ENCODE results near the gene FIBCD1. TPM values are rescaled to one million over a fixed set of nuclear protein-coding genes. Genes with fewer than 3 reads are reported as not detected.
"Not testable (repeated sequence)": the region's sequence is repeated elsewhere in the genome, so short reads cannot be mapped to it uniquely, and the experiment has no call there.

The FIBCD1 gene
- total and polyA plus RNA-seq, 2 experiments from 2014 or later: 20.2 to 23.7 TPM

DNA sequence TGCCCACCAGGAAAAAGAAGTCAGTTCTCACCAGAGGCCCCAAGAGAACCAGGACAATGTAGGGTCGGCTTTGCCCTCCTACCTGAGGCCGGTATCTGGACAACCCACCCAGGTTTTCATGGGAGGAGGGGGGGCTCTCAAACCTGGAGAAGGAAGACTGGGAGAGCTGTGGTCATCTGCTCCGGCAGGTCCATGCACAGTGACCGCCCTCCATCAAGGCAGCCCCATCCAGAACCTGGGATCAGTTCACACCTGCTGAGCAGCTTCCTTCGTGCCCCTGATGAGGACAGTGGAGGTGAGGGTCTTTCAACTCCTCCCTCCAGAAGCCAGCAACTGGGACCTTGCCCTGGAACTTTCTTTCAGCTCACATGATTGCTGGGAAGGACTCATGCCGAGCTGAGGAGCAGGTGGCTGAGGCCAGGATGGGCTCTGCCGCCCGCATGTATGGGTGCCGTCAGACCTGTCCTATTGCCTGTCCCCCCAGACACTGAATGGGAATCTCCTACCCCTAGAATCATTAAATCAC is 20.8 kb upstream of the FIBCD1 start:
- Histone ChIP-seq H3K9ac (no peak overlapping the region), H3F3A (ENCODE audit: insufficient read depth) (no peaks in the 10 kb centered on the region), H3K9me2 (ENCODE audit: insufficient read depth) (no peaks in the 10 kb centered on the region), H3K9me3 (ENCODE audit: low read depth) (no peaks in the 10 kb centered on the region), H2AFZ (no peak overlapping the region), H3K27me3 (replicated peaks; ENCODE audit: insufficient read depth) (no peaks in the 10 kb centered on the region), H3K4me1 (ENCODE audit: insufficient read depth) (peaks cover 10% of the 10 kb centered on the region), H3K4me2 (ENCODE audit: unreplicated experiment) (no peak overlapping the region), H4K20me1 (ENCODE audit: insufficient read depth) (no peaks in the 10 kb centered on the region), H3K79me2 (ENCODE audit: insufficient read depth) (no peaks in the 10 kb centered on the region), H3K27ac (no peak overlapping the region), H3K36me3 (ENCODE audit: low read depth) (no peaks in the 10 kb centered on the region), H3K4me3 (no peak overlapping the region)
- TF ChIP-seq EZH2phosphoT487 (IDR thresholded peaks at IDR 0.05; ENCODE audit: insufficient read depth, low read depth) (no peak), EZH2 (IDR thresholded peaks at IDR 0.05; ENCODE audit: insufficient read depth, poor library complexity, severe bottlenecking) (no peak)
- in situ Hi-C loops (cut with MboI): no loop called here
- DNase-seq: no peak
- WGBS, 2 experiments (ENCODE audit: low coverage in 1 of 2, low lambda C conversion rate in 2 of 2, missing lambda C conversion rate in 2 of 2): 92 to 95% methylated on average over 7 to 9 of the region's 9 CpGs

DNA sequence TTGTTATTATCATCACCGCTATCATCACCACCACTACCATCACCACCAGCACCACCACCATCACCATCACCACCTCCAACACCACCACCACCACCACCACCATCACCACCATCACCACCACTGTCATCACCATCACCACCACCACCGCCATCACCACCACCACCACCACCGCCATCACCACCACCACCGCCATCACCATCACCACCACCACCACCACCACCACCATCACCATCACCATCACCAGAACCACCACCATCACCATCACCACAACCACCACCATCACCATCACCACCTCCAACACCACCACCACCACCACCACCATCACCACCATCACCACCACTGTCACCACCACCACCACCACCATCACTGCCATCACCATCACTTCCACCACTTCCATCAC is 19.5 kb upstream of the FIBCD1 start:
- H3K9me2 ChIP-seq (ENCODE audit: insufficient read depth); H3K79me2 ChIP-seq (ENCODE audit: insufficient read depth); H3K9ac ChIP-seq; H3F3A ChIP-seq (ENCODE audit: insufficient read depth); H3K4me3 ChIP-seq; in situ Hi-C loops (cut with MboI); H3K36me3 ChIP-seq (ENCODE audit: low read depth); DNase-seq; H3K9me3 ChIP-seq (ENCODE audit: low read depth); H4K20me1 ChIP-seq (ENCODE audit: insufficient read depth); H3K27ac ChIP-seq; H3K4me2 ChIP-seq (ENCODE audit: unreplicated experiment); H2AFZ ChIP-seq; H3K27me3 ChIP-seq (replicated peaks; ENCODE audit: insufficient read depth): not testable (repeated sequence)
- peaks cover 10% of the 10 kb centered on the region for H3K4me1 ChIP-seq (ENCODE audit: insufficient read depth)
- WGBS, 2 experiments (ENCODE audit: low coverage in 1 of 2, low lambda C conversion rate in 2 of 2, missing lambda C conversion rate in 2 of 2): 76% methylated on average over 4 of the region's 4 CpGs; no CpG with 5 or more reads in 1 of the 2 experiments

DNA sequence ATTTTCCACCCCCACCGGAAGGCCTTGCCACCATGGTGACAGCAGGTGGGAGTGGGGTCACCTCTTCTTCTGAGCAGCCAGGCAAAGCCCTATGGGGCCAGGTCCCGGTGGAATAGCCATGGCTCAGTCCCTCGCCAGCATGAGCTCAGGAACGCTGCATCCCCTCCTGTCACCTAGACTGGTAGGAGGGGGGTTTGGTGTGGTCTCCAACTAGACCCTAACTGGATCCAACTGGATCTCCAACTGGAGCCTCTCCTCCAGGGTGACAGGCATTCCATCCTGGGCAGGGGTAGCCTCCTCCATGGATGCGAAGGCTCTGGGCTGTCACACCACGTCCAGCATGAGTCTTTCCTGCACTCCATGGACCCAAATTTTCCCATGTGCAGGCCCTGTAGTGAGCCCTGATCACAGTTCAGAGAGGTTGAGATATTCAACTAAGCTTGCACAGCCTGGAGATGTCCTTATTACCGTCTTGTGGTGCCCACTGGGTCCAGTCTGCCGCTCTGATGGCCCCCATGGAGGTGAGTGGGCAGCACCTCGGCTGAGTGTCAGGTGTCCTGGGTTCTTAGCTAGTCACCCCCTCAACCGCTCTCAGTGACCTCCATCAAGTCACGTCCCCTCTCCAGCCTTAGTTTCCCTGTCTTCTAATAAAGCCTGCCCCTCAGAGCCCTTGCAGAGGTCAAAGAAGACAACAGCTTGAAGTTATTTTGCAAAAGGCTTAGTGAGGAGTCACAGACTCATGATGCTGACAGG is 18.6 kb upstream of the FIBCD1 start:
- Histone ChIP-seq H3K9me3 (ENCODE audit: low read depth) (no peaks in the 10 kb centered on the region), H2AFZ (no peak overlapping the region), H3K36me3 (ENCODE audit: low read depth) (no peaks in the 10 kb centered on the region), H3K9me2 (ENCODE audit: insufficient read depth) (no peaks in the 10 kb centered on the region), H3K9ac (no peak overlapping the region), H3K27ac (no peak overlapping the region), H3K4me3 (no peak overlapping the region), H3F3A (ENCODE audit: insufficient read depth) (no peaks in the 10 kb centered on the region), H3K4me2 (ENCODE audit: unreplicated experiment) (no peak overlapping the region), H3K79me2 (ENCODE audit: insufficient read depth) (no peaks in the 10 kb centered on the region), H4K20me1 (ENCODE audit: insufficient read depth) (no peaks in the 10 kb centered on the region), H3K27me3 (replicated peaks; ENCODE audit: insufficient read depth) (no peaks in the 10 kb centered on the region), H3K4me1 (ENCODE audit: insufficient read depth) (peaks cover 5% of the 10 kb centered on the region)
- in situ Hi-C loops (cut with MboI): no loop called here
- WGBS, 2 experiments (ENCODE audit: low coverage in 1 of 2, low lambda C conversion rate in 2 of 2, missing lambda C conversion rate in 2 of 2): 60 to 64% methylated on average over 11 of the region's 11 CpGs
- TF ChIP-seq EZH2phosphoT487 (IDR thresholded peaks at IDR 0.05; ENCODE audit: insufficient read depth, low read depth) (no peak), EZH2 (IDR thresholded peaks at IDR 0.05; ENCODE audit: insufficient read depth, poor library complexity, severe bottlenecking) (no peak)
- no peak for DNase-seq

DNA sequence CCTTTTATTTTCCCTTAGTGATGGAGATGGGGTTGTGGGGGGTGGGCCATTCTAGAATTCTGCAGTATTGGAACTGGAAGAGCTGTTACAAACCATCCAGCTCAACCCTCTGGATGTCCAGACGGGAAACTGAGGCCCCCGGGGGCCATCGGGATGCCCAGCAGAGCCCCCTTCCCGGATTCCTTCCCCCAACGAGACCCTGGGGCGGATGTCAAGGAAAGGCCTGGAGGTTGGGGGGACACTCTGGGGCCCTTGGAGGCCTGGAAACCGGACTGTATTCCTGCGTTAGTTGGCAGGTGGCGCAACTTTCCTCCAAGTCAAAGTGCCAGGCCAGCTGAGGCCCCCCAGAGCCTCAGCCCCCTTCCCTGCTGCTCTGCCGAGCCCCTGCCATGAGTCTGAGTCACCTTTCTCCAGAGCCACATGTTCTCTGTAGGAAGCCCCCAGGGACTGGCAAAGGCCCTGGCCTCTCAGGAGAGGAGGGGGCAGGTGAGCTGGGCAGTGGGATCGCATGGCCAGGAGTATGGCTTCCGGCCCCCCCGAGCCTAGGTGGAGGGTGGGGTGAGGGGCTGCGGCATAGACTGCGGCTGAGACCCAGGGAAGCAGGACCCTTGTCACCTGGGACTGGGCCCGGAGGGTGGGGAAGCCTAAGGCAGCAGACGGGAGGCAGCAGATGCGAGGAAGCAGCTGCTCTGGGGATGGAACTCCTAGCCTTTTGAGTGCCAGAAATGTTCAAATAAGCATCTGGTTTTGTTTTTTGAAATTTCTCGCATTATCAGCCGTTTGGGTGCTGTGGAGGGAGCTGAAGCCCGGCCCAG is 17.8 kb upstream of the FIBCD1 start:
- H3K9me3 ChIP-seq (ENCODE audit: low read depth): no peaks in the 10 kb centered on the region
- in situ Hi-C loops (cut with MboI): no loop called here
- H3K4me2 ChIP-seq (ENCODE audit: unreplicated experiment): no peak overlapping the region
- H3K27me3 ChIP-seq (replicated peaks; ENCODE audit: insufficient read depth): no peaks in the 10 kb centered on the region; the same call in 1 of the 2 replicates
- no peaks in the 10 kb centered on the region for H3K4me1 ChIP-seq (ENCODE audit: insufficient read depth)
- H3K4me3 ChIP-seq: no peak overlapping the region
- H2AFZ ChIP-seq: no peak overlapping the region
- H4K20me1 ChIP-seq (ENCODE audit: insufficient read depth): no peaks in the 10 kb centered on the region
- TF ChIP-seq EZH2 (IDR thresholded peaks at IDR 0.05; ENCODE audit: insufficient read depth, poor library complexity, severe bottlenecking) (no peak), EZH2phosphoT487 (IDR thresholded peaks at IDR 0.05; ENCODE audit: insufficient read depth, low read depth) (no peak)
- DNase-seq: no peak
- H3K36me3 ChIP-seq (ENCODE audit: low read depth): no peaks in the 10 kb centered on the region
- no peak overlapping the region for H3K9ac ChIP-seq
- H3K27ac ChIP-seq: no peak overlapping the region
- no peaks in the 10 kb centered on the region for H3F3A ChIP-seq (ENCODE audit: insufficient read depth)
- no peaks in the 10 kb centered on the region for H3K9me2 ChIP-seq (ENCODE audit: insufficient read depth)
- no peaks in the 10 kb centered on the region for H3K79me2 ChIP-seq (ENCODE audit: insufficient read depth)
- 40% methylated on average over 21 of the region's 21 CpGs for WGBS, 2 experiments (ENCODE audit: low coverage in 1 of 2, low lambda C conversion rate in 2 of 2, missing lambda C conversion rate in 2 of 2)
